HG03558 (cell line): ENCODE data around the gene SNRNP48.

ENCODE experiments used
- ATAC-seq: cut with Tn5 transposase; IDR thresholded peaks from one replicate; pipeline ENCODE4 v1.9.1; 2021; ENCODE audit warnings: moderate number of reproducible peaks; ENCODE audit not compliant: unreplicated experiment; ENCODE audit errors: extremely low read depth

SNRNP48 gene

GRCh38 chr6:7557652-7558051, 32.3 kb upstream of the SNRNP48 start:
- no peak for ATAC-seq

DNA sequence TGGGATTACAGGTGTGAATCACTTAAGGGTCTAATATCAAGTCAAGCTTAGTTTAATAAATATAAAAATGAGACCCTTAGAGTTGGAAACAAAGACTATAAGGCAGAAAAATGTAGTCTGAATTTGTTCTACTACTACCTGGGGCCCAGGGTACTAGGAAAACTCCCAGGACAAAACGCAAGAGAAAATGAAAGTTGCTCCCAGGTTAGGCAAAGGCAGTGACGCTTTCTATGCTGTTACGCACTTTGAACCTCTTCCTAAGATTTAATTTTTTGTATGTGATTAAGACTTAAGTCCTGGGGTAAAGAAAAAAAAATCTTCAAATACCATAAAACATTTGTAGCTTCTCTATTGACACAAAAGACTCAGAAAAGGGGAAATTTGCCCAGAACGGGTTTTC, 31.2 kb upstream of the SNRNP48 start:
- ATAC-seq = no peak

DNA sequence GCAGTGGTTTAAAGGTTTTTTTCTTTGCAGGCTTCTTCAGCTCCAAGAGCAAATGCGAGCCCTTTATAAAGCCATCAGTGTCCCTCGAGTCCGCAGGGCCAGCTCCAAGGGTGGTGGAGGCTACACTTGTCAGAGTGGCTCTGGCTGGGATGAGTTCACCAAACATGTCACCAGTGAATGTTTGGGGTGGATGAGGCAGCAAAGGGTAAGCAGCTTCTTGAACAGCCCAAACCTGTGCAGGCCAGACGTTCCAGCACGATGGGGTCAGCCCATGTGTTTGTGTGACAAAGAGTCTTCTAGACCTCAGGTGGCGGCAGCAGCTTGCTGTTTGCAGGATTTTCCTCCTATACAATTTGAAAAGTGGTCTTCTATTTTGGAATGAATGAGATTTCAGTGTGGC, 30.8 kb upstream of the SNRNP48 start:
- no peak for ATAC-seq

DNA sequence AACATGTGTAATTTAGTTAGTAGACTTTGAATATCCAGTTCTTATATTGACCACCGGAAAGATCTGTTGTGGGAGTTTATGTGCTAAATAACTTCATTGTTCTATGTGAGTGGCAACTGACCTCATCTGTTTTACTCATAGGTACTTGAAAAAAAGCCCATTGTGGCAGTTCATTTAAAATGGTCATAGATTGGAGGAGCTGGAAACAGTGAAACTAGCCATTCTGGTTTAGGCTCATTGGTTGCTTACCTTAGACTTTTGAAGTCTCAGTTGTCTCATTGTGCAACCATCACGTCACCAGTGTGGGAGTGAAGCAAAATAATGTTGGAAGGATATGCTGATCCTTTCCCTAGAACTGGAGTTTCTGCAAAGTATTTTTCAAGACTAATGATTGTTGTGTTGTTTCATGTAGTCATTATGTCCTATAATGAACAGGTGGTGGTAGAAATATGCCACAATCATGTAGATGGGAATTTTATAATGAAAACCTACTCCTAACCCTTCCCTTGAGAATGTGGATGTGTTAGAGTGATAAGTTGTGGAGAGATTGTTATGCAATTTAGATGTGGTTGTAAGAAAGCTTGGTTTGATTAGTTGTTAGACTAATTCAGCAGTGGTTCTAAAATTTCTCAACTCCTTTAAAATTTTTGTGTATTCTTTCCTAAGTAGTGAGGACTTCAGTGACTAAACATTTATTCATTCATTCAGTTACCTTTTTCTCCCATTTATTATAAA, 30.2 kb upstream of the SNRNP48 start:
- no peak for ATAC-seq

DNA sequence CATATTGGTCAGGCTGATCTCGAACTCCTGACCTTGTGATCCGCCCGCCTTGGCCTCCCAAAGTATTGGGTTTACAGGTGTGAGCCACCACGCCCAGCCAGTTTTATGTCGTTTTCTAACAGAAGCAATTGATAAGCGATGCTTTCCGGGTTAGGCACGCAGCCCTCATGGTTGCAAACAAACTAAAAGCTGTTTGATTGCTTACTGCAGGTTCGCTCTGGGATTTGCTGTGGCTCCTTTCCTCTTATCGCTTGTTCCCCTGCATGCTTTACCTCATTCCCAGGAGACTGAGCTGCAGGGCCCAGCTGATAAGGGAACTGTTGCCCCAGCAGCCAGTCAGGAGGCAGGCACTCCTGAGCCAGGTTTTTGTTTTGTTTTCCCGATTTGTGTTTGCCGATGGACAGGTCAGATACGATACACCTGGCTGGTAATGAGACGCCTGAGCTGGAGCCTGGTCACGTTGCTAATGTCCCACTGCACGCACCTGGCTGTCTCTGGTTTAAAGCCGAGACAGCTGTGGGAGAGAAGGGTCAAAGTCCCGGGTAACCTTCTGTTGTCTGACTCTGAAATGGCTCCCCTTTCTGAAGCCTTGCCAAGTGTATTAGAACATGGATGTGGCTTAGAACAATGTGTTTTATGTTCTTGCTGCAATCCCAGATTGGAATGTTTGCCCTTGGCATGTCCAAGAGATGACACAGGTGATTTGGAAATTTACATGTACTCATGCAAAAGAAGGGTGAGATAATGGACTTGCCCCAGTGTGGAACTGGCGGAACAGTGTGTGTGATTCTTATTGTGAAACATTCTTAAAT, 28.6 kb upstream of the SNRNP48 start:
- ATAC-seq = no peak

DNA sequence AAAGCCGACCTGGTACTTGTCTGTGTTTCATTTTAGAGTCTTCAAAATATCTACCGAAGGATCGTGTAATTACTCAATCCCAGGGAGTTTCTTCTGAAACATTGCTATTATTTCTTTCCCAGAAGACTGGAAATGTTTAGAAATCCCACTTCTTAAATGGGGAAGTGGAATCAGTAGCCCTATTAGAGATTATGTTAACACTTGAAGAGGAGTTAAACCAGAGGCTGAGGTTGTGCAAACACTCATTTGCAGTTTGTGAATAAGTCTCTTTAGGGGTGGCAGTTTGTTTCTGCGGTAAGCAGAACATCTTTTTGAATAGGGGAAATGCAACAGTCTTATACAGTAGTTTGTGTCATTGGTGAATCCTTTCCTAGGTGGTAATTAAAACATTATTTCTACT, 27.2 kb upstream of the SNRNP48 start:
- no peak for ATAC-seq

DNA sequence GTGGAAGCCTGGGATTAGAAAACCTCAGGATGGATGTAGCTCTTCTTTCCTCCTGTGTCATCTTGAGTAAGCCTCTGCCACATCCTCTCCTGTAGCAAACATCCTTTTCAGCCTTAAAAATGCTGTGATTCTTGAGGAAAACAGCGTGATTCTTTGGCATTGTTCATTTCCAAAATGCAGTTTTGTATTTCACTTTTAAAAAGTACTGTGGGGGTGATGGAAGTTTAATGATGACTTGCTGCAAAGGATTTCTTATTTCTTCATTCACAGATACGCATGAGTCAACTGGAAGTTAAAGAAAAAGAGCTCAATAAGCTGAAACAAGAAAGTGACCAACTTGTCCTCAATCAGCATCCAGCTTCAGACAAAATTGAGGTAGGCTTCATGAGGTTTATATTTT, 23.9 kb upstream of the SNRNP48 start:
- no peak for ATAC-seq

DNA sequence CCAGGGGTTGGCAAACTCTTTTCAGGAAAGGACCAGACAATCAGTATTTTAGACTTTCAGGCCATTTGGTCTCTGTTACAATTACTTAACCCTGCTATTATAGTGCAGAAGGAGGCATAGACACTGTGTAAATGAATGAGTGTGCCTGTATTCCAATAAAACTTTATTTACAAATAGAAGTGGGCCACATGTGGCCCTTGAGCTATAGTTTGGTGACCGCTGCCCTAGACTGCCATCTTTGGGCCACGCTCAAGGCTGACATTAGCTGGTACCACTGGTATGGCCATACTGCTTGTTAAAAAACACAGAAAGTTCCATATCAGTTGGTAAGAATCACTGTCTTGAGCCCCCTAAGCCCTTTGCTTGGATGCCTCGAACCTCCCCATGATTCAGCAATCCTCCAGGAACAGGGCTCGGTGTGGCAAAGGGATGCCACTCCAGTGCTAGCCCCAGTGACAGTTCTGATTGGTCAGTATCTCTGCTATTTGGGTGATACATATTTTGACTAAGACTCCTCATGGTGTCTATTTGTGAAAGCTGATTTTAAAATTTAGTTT, 23.3 kb upstream of the SNRNP48 start:
- no peak for ATAC-seq

DNA sequence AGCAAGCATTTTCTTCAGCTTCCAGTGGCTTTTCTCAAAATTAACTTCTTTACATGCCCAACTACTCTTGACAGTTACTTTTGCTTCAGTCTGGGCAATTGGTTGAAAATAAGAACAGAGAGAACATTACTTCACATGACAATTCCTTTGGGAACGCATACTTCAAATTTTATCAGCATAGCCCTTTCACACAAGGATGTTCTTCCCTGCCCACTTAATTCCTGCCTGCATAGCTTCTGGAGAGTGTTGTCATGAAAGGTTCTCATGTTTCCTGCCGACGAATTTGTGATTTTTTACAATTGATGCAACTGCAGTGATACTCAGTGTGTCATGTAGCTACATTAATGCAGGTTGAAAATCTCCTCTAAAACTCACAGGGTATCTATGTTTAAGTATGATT, 22.0 kb upstream of the SNRNP48 start:
- ATAC-seq = no peak

- no peak for ATAC-seq
Observed at GRCh38 chr6:7569082-7569481, 20.9 kb upstream of the SNRNP48 start.

DNA sequence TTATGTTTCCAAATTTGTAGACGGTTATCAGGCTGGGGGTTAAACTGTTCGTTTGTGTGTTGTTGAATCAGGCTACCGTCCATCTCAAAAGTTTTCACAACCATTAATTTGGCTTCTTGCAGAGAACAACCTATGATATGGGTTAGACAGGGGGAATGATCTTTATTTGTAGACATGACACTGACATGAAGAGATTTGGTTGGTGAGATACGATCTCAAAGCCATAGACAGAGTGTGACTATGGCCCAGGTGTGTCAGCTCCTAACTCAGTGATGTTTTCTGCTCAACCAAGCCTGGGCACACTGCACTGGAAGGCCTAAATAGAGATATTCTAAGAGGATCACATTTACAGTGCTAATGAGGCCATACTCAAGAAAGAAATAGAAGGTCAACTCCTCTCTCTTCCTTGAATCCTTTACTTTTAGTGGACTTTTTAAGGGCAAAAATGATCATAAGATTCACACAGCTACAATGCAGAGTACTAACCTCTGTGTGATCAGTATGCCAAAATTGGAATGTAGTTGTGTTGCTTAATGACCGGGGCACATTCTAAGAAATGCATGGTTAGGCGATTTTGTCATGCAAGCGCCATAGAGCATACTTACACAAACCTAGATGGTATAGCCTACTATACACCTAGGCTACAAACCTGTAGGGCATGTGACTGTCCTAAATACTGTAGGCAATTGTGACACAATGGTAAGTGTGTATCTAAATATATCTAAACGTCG, 17.6 kb upstream of the SNRNP48 start:
- no peak for ATAC-seq

DNA sequence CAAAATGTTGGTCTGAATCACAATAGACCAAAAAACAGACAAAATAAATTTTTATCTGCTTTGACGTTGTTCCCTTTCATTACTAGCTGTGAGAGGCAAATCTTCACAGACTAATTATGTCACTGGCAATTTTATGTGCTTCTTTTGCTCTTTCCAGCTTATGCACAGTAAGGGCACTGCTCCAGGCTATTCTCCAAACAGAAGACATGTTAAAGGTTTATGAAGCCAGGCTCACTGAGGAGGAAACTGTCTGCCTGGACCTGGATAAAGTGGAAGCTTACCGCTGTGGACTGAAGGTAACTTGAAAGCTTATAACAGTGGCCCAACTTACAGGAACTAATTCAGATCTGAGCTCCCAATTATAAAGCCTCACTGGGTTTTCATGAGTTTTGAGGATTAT, 15.5 kb upstream of the SNRNP48 start:
- ATAC-seq = no peak

- ATAC-seq = no peak
Observed at GRCh38 chr6:7578516-7578915, 11.5 kb upstream of the SNRNP48 start.

DNA sequence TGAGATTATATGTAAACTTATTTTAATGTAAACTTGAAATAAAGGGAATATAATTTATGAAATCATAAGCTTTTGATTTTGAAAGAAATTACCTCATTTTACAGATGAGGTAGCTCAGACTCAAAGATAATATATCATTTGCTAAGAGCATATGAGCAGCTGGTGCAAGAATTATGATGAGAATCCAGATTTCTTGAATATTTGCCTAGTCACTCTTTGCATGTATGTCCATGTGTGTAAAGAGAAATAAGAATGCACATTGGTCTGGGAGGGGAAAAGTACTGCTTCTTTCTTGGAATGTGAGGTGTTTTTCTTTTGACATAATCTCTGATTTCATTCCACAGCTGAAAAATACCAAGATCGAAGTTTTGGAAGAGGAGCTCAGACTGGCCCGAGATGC, 11.1 kb upstream of the SNRNP48 start:
- no peak for ATAC-seq

- no peak for ATAC-seq
Observed at GRCh38 chr6:7579851-7580250, 10.1 kb upstream of the SNRNP48 start.

DNA sequence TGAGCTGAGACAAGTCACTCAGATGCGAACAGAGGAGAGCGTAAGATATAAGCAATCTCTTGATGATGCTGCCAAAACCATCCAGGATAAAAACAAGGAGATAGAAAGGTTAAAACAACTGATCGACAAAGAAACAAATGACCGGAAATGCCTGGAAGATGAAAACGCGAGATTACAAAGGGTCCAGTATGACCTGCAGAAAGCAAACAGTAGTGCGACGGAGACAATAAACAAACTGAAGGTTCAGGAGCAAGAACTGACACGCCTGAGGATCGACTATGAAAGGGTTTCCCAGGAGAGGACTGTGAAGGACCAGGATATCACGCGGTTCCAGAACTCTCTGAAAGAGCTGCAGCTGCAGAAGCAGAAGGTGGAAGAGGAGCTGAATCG, 9.5 kb upstream of the SNRNP48 start:
- ATAC-seq = no peak

DNA sequence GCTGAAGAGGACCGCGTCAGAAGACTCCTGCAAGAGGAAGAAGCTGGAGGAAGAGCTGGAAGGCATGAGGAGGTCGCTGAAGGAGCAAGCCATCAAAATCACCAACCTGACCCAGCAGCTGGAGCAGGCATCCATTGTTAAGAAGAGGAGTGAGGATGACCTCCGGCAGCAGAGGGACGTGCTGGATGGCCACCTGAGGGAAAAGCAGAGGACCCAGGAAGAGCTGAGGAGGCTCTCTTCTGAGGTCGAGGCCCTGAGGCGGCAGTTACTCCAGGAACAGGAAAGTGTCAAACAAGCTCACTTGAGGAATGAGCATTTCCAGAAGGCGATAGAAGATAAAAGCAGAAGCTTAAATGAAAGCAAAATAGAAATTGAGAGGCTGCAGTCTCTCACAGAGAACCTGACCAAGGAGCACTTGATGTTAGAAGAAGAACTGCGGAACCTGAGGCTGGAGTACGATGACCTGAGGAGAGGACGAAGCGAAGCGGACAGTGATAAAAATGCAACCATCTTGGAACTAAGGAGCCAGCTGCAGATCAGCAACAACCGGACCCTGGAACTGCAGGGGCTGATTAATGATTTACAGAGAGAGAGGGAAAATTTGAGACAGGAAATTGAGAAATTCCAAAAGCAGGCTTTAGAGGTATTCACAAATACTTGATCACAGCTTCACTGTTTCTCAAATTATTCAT, 8.9 kb upstream of the SNRNP48 start:
- ATAC-seq = no peak

DNA sequence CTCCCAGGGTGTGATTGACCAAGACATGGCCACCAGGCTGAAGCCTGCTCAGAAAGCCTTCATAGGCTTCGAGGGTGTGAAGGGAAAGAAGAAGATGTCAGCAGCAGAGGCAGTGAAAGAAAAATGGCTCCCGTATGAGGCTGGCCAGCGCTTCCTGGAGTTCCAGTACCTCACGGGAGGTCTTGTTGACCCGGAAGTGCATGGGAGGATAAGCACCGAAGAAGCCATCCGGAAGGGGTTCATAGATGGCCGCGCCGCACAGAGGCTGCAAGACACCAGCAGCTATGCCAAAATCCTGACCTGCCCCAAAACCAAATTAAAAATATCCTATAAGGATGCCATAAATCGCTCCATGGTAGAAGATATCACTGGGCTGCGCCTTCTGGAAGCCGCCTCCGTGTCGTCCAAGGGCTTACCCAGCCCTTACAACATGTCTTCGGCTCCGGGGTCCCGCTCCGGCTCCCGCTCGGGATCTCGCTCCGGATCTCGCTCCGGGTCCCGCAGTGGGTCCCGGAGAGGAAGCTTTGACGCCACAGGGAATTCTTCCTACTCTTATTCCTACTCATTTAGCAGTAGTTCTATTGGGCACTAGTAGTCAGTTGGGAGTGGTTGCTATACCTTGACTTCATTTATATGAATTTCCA, 4.6 kb upstream of the SNRNP48 start:
- ATAC-seq = no peak

- ATAC-seq = no peak
Observed at GRCh38 chr6:7587631-7588100, 2.3 kb upstream of the SNRNP48 start.

GRCh38 chr6:7588506-7588905, 1.5 kb upstream of the SNRNP48 start:
- no peak for ATAC-seq
